A673 (cell line): ENCODE measurements around the gene FAM98B. TPM values are rescaled to one million over a fixed set of nuclear protein-coding genes. Genes with fewer than 3 reads are reported as not detected.

Experiments used
- BruUV-seq: library from RNA; stranded (reverse); fragments of 400-500 nt; replicated peaks from 2 replicates; lab custom pipeline; 2021; lab: Mats Ljungman, UMichigan
- CTCF ChIA-PET: fragments of 300-600 bp; sonication (Branson Sonifier 250); formaldehyde crosslinking; loops from one replicate; lab custom pipeline; 2022; ENCODE audit warnings: antibody characterized with exemption; lab: Charles Lee
- POLR2A ChIA-PET: fragments of 300-600 bp; sonication (Branson Sonifier 250); formaldehyde crosslinking; loops from one replicate; lab custom pipeline; 2022; ENCODE audit warnings: antibody characterized with exemption; ENCODE audit not compliant: low non-redundant PET; lab: Charles Lee
- DNase-seq: peaks from one replicate; pipeline ENCODE4 v3.0.0-alpha.2; 2015; ENCODE audit warnings: low spot score
- H3K27ac ChIP-seq: fragments of 200-600 bp; sonication (generic); 2 replicates; pipeline ENCODE4 v1.5.1; 2016; ENCODE audit warnings: mixed run types, low read depth, mild to moderate bottlenecking, mixed read lengths, antibody characterized with exemption, low read length; ENCODE audit not compliant: poor library complexity, severe bottlenecking
- H3K27me3 ChIP-seq: fragments of 200-600 bp; sonication (generic); replicated peaks from 2 replicates; pipeline ENCODE4 v1.6.1; 2017; ENCODE audit warnings: mixed run types, low read depth, mild to moderate bottlenecking, mixed read lengths, antibody characterized with exemption, low read length; ENCODE audit not compliant: insufficient read depth, poor library complexity
- H3K36me3 ChIP-seq: fragments of 200-600 bp; sonication (generic); 2 replicates; pipeline ENCODE4 v1.6.1; 2016; ENCODE audit warnings: mixed run types, mild to moderate bottlenecking, mixed read lengths, antibody characterized with exemption, low read length; ENCODE audit not compliant: insufficient read depth, poor library complexity, severe bottlenecking
- H3K4me1 ChIP-seq: fragments of 200-600 bp; sonication (generic); 2 replicates; pipeline ENCODE4 v1.6.1; 2017; ENCODE audit warnings: mixed run types, mild to moderate bottlenecking, mixed read lengths, antibody characterized with exemption, low read length; ENCODE audit not compliant: insufficient read depth, poor library complexity, severe bottlenecking
- H3K4me3 ChIP-seq: fragments of 200-600 bp; sonication (generic); 2 replicates; pipeline ENCODE4 v1.5.1; 2016; ENCODE audit warnings: low read depth, mixed run types, mild to moderate bottlenecking, mixed read lengths, low read length; ENCODE audit not compliant: poor library complexity, severe bottlenecking
- H3K9me3 ChIP-seq: fragments of 200-600 bp; sonication (generic); 2 replicates; pipeline ENCODE4 v1.6.1; 2016; ENCODE audit warnings: mixed run types, low read depth, mild to moderate bottlenecking, mixed read lengths, antibody characterized with exemption, low read length; ENCODE audit not compliant: poor library complexity, severe bottlenecking
- EZH2 ChIP-seq: fragments of 200-600 bp; sonication (generic); IDR thresholded peaks from 2 replicates; pipeline ENCODE4 v1.6.1; 2017; ENCODE audit warnings: borderline replicate concordance, low read depth, mild to moderate bottlenecking, mixed read lengths, antibody characterized with exemption, low read length; ENCODE audit not compliant: poor library complexity, severe bottlenecking
- intact Hi-C: fragments of 100-400 bp; cut with micrococcal nuclease; formaldehyde crosslinking; loops from one replicate; pipeline ENCODE4 v1.10.0; 2022; ENCODE audit not compliant: unreplicated experiment
- total RNA-seq: library from RNA; stranded (reverse); gene quantifications from 2 replicates; pipeline ENCODE4 v1.2.3, GENCODE V29; 2021
- TF ChIP-seq, protein P1 (sequence below): fragments of 300-800, 200-600 bp; sonication (generic); conservative IDR thresholded peaks from 2 replicates; pipeline ENCODE4 v1.5.1; 2017; ENCODE audit warnings: low read depth, mild to moderate bottlenecking, antibody characterized with exemption, low read length, moderate library complexity, mixed read lengths

Gene FAM98B
- total RNA-seq, 1 experiment from 2014 or later, result 45.0 TPM

DNA sequence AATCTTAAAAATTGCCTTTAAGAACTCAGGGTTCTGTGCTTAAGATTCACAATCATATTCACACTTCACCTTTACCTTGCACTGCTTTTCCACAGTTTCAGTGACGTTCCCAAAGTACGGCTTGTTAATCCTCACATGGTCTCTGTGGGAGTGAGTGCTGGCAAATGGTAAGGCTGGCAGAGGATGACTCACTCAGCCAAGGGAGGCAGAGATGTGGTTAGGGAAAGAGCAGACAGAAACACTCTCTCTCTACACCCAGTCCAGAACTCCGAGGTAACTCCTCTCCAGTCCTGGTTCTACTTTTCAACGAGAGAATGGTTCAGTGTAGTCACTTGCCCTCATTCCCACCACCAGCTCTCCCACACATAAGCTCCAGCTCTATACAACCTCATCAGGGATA lies 77.6 kb downstream of the FAM98B start:
- Histone ChIP-seq H3K27me3 (no peaks in the 10 kb centered on the region), H3K4me3 (no peak overlapping the region), H3K4me1 (no peaks in the 10 kb centered on the region), H3K36me3 (no peaks in the 10 kb centered on the region), H3K9me3 (no peaks in the 10 kb centered on the region), H3K27ac (no peak overlapping the region)
- CTCF ChIA-PET, result no interaction called here
- POLR2A ChIA-PET, result no interaction called here
- DNase-seq, result peak; percentile 12
- BruUV-seq, result no TSS peak
- intact Hi-C loops, result no loop called here
- no peak for TF ChIP-seq EZH2
- TF ChIP-seq, protein P1, sequence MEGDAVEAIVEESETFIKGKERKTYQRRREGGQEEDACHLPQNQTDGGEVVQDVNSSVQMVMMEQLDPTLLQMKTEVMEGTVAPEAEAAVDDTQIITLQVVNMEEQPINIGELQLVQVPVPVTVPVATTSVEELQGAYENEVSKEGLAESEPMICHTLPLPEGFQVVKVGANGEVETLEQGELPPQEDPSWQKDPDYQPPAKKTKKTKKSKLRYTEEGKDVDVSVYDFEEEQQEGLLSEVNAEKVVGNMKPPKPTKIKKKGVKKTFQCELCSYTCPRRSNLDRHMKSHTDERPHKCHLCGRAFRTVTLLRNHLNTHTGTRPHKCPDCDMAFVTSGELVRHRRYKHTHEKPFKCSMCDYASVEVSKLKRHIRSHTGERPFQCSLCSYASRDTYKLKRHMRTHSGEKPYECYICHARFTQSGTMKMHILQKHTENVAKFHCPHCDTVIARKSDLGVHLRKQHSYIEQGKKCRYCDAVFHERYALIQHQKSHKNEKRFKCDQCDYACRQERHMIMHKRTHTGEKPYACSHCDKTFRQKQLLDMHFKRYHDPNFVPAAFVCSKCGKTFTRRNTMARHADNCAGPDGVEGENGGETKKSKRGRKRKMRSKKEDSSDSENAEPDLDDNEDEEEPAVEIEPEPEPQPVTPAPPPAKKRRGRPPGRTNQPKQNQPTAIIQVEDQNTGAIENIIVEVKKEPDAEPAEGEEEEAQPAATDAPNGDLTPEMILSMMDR, result no peak

DNA sequence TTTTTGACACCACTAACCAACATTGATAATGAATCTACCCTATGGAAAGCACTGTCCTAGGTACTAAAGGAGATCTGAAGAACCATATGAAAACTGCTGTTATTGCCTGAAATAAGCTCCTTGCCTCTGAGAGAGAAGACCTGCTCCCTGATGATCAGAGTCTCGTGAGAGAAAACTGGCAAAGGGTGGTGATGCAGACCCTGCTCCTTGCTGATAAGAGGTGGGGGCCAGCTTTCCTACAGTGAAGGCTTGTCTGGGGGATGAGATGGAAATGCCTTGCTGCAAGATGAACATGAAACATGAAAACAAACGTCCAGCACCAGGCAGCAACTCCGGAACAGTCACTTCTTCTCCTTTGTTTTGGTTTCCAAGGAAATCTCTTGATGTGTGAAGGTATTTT lies 78.8 kb downstream of the FAM98B start:
- Histone ChIP-seq H3K27me3 (no peaks in the 10 kb centered on the region), H3K4me1 (no peaks in the 10 kb centered on the region), H3K27ac (no peak overlapping the region), H3K9me3 (no peaks in the 10 kb centered on the region), H3K4me3 (no peak overlapping the region), H3K36me3 (no peaks in the 10 kb centered on the region)
- CTCF ChIA-PET, result no interaction called here
- intact Hi-C loops, result no loop called here
- POLR2A ChIA-PET, result interaction anchor here (0.6 kb wide), 1 partner anchor 36 kb away, joined by 3 read pairs; no protein-coding TSS in a partner anchor
- no TSS peak for BruUV-seq
- no peak for DNase-seq
- TF ChIP-seq EZH2, result no peak
- TF ChIP-seq, protein P1, result no peak

DNA sequence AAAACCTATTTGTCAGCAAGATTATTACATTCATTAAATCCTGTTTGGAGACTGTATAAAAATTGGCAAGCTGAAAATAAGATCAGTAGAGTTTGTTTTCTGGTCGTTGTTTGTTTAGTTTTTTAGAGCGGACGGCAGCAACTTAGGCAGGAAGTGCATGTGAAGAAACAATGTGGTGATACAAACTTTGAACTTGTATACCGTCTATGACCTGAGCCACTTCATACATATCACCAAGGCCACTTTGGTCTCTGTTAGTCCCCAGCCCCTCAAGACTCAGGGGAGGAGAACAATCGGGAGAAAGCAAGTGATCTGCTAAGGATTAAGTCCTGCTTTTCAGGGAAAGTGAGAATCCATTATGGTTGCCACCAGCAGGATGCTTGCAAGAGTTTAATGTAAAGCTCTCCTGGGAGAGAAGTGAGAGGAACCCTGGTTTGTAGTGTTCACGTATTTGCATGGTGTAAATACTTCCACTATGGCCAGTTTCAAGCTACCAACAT lies 79.5 kb downstream of the FAM98B start:
- Histone ChIP-seq H3K36me3 (no peaks in the 10 kb centered on the region), H3K9me3 (no peaks in the 10 kb centered on the region), H3K4me1 (no peaks in the 10 kb centered on the region), H3K27me3 (no peaks in the 10 kb centered on the region), H3K4me3 (no peak overlapping the region), H3K27ac (no peak overlapping the region)
- ChIA-PET POLR2A (no interaction called here), CTCF (no interaction called here)
- TF ChIP-seq, protein P1, result no peak
- no peak for DNase-seq
- BruUV-seq, result no TSS peak
- intact Hi-C loops, result no loop called here
